MCF 10A (cell line): ENCODE measurements around the gene CEP350. TPM values are rescaled to one million over a fixed set of nuclear protein-coding genes. Genes with fewer than 3 reads are reported as not detected.
"Not testable (repeated sequence)": the region's sequence is repeated elsewhere in the genome, so short reads cannot be mapped to it uniquely, and the experiment has no call there.

Source experiments
- BruUV-seq: library from RNA; stranded (reverse); fragments of 400-500 nt; replicated peaks from 2 replicates; lab custom pipeline; 2021; lab: Mats Ljungman, UMichigan
- CTCF ChIA-PET: fragments of 300-600 bp; sonication (Branson Sonifier 250); formaldehyde crosslinking; extraction: SDS; loops from one replicate; lab custom pipeline; 2021; ENCODE audit warnings: antibody characterized with exemption, inconsistent platforms; lab: Yijun Ruan, JAX
- POLR2A ChIA-PET: fragments of 300-600, 350-650 bp; sonication (Branson Sonifier 250); formaldehyde crosslinking; extraction: SDS; loops from one replicate; lab custom pipeline; 2020; ENCODE audit warnings: antibody characterized with exemption, inconsistent platforms; lab: Yijun Ruan, JAX
- DNase-seq: peaks from one replicate; pipeline ENCODE4 v3.0.0-alpha.2; 2018; ENCODE audit not compliant: unreplicated experiment
- H3K27ac Mint-ChIP-seq: one replicate; pipeline ENCODE4 v1.8.0; 2022; ENCODE audit warnings: mild to moderate bottlenecking, low read depth, mixed read lengths; ENCODE audit not compliant: unreplicated experiment
- H3K27me3 Mint-ChIP-seq: one replicate; pipeline ENCODE4 v1.8.0; 2022; ENCODE audit warnings: mixed read lengths; ENCODE audit not compliant: insufficient read depth, unreplicated experiment
- H3K36me3 Mint-ChIP-seq: one replicate; pipeline ENCODE4 v1.8.0; 2022; ENCODE audit warnings: mild to moderate bottlenecking, moderate library complexity, mixed read lengths; ENCODE audit not compliant: insufficient read depth, unreplicated experiment
- H3K4me1 Mint-ChIP-seq: one replicate; pipeline ENCODE4 v1.8.0; 2022; ENCODE audit warnings: mixed read lengths; ENCODE audit not compliant: insufficient read depth, unreplicated experiment
- H3K4me3 Mint-ChIP-seq: one replicate; pipeline ENCODE4 v1.8.0; 2022; ENCODE audit warnings: mild to moderate bottlenecking, moderate library complexity, mixed read lengths; ENCODE audit not compliant: unreplicated experiment
- H3K9me3 Mint-ChIP-seq: one replicate; pipeline ENCODE4 v1.8.0; 2022; ENCODE audit warnings: mixed read lengths; ENCODE audit not compliant: unreplicated experiment
- intact Hi-C: fragments of 100-400 bp; cut with micrococcal nuclease; formaldehyde crosslinking; loops from 2 replicates; pipeline ENCODE4 v1.14.1; 2022
- total RNA-seq: library from RNA; stranded (reverse); gene quantifications from 2 replicates; pipeline ENCODE4 v1.2.3, GENCODE V29; 2022
- TF ChIP-seq, protein P1 (sequence below): fragments of 200-600 bp; IDR thresholded peaks from one replicate; pipeline ENCODE4 v1.8.0; 2022; ENCODE audit warnings: antibody characterized with exemption, mild to moderate bottlenecking; ENCODE audit not compliant: unreplicated experiment

CEP350 gene
- total RNA-seq, 1 experiment from 2014 or later = 56.4 TPM

DNA sequence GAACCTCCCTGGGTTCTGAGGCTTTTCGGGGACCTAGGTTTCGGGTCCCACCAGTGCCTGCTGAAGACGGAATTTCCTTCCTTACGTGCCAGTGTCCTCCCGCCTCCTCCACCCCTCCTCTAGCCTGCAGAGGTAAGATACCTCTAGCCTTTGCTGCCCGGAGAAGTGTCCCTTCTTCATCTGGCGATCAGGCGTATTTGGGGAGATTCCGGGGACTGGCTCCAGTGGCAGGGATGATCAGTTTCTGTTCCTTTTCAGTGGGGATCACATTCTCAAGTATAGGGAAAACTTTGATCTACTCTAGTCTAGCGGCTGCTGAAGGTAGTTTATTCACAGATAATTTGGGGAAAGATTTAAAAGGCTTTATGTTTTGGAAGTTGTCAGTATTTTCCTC, 674 bp downstream of the CEP350 start:
- TF ChIP-seq, protein P1, sequence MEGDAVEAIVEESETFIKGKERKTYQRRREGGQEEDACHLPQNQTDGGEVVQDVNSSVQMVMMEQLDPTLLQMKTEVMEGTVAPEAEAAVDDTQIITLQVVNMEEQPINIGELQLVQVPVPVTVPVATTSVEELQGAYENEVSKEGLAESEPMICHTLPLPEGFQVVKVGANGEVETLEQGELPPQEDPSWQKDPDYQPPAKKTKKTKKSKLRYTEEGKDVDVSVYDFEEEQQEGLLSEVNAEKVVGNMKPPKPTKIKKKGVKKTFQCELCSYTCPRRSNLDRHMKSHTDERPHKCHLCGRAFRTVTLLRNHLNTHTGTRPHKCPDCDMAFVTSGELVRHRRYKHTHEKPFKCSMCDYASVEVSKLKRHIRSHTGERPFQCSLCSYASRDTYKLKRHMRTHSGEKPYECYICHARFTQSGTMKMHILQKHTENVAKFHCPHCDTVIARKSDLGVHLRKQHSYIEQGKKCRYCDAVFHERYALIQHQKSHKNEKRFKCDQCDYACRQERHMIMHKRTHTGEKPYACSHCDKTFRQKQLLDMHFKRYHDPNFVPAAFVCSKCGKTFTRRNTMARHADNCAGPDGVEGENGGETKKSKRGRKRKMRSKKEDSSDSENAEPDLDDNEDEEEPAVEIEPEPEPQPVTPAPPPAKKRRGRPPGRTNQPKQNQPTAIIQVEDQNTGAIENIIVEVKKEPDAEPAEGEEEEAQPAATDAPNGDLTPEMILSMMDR = no peak
- CTCF ChIA-PET = interaction anchor here (2.7 kb wide), 1 partner anchor 28 kb away, joined by 9 read pairs; no protein-coding TSS in a partner anchor
- peak overlapping the region; percentile 87 for H3K27ac Mint-ChIP-seq
- POLR2A ChIA-PET = interaction anchor here (0.7 to 5.9 kb wide), 23 partner anchors 10 to 896 kb away, joined by 3 to 108 read pairs (median 11); partner anchors contain the start of genes QSOX1, TOR1AIP1 and TOR1AIP2
- intact Hi-C loops = loop anchor here (2.0 to 5.0 kb wide), 3 partner anchors 74 to 212 kb away; partner anchors contain the start of gene QSOX1
- peaks cover 6% of the 10 kb centered on the region for H3K36me3 Mint-ChIP-seq
- peaks cover 14% of the 10 kb centered on the region for H3K4me1 Mint-ChIP-seq
- no peaks in the 10 kb centered on the region for H3K9me3 Mint-ChIP-seq
- DNase-seq = no peak
- H3K4me3 Mint-ChIP-seq = peak overlapping the region; percentile 84
- no peaks in the 10 kb centered on the region for H3K27me3 Mint-ChIP-seq
- no TSS peak for BruUV-seq

DNA sequence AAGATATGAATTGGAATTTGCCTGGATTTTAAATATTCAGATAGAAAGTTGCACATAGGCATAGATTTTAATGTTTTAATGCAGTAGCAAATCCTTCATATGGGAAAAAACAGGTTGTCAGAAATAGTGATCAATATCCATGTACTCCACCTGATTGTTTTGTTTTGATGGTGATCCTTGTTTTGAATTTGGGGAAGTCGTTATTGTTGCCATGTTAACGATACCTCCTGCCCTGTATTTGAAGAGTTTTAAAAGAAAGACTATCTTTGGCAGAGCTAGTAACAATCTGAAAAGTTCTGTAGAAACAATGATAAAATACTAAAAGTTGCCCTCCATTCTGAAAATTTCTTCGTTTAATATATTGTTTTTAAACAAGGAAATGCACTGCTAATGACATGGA, 1.1 kb downstream of the CEP350 start:
- Mint-ChIP-seq H3K9me3 (no peaks in the 10 kb centered on the region), H3K27ac (peak overlapping the region; percentile 87), H3K4me3 (peak overlapping the region; percentile 84), H3K4me1 (peaks cover 14% of the 10 kb centered on the region), H3K36me3 (peaks cover 6% of the 10 kb centered on the region), H3K27me3 (no peaks in the 10 kb centered on the region)
- intact Hi-C loops = loop anchor here (2.0 to 5.0 kb wide), 3 partner anchors 73 to 212 kb away; partner anchors contain the start of gene QSOX1
- ChIA-PET CTCF (interaction anchor here (0.6 kb wide), 2 partner anchors 41 to 274 kb away, joined by 3 read pairs; no protein-coding TSS in a partner anchor), POLR2A (interaction anchor here (0.7 to 5.9 kb wide), 19 partner anchors 9 to 897 kb away, joined by 3 to 108 read pairs (median 15); partner anchors contain the start of genes QSOX1, TOR1AIP1 and TOR1AIP2)
- TF ChIP-seq, protein P1 = no peak
- no peak for DNase-seq
- TSS peak; percentile 44 for BruUV-seq

DNA sequence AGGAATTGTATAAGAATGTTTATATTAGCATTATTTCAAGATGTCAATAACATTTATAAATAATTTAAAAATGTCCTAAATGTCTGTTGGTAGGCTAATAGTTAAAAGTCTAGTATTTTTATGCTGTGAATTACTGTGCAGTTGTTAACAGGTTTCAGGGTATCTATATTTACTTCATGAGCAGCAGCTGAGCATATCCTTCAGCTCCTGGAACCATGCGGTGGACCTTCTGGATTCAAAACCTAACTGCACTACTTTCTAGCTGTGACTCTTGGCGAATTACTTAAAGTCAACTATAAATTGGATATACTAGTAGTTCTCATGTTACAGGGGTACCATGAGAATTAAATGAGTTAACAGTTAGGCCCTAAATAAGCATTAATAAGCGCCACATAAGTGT, 3.7 kb downstream of the CEP350 start:
- Mint-ChIP-seq H3K27me3 (no peaks in the 10 kb centered on the region), H3K27ac (no peak overlapping the region), H3K4me1 (peaks cover 14% of the 10 kb centered on the region), H3K9me3 (no peaks in the 10 kb centered on the region), H3K4me3 (no peak overlapping the region), H3K36me3 (peaks cover 6% of the 10 kb centered on the region)
- TF ChIP-seq, protein P1 = no peak
- BruUV-seq = no TSS peak
- intact Hi-C loops = loop anchor here (5.0 kb wide), 1 partner anchor 209 kb away; no protein-coding TSS in a partner anchor
- DNase-seq = no peak
- ChIA-PET POLR2A (interaction anchor here (1.0 to 1.8 kb wide), 4 partner anchors 9 to 76 kb away, joined by 4 to 8 read pairs (median 5); no protein-coding TSS in a partner anchor), CTCF (no interaction called here)

DNA sequence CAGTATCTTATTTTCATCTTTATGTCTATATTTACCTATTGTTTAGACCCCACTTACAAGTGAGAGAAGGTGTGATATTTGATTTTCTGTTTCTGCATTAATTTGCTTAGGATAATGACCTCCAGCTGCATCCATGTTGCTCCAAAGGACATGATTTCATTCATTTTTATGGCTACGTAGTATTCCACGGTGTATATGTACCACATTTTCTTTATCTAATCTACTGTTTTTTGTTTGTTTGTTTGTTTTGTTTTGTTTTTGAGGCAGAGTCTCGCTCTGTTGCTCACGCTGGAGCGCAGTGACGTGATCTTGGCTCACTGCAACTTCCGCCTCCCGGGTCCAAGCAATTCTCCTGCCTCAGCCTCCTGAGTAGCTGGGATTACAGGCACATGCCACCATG, 7.6 kb downstream of the CEP350 start:
- H3K4me3 Mint-ChIP-seq, intact Hi-C loops, H3K27ac Mint-ChIP-seq, DNase-seq, BruUV-seq, H3K9me3 Mint-ChIP-seq, H3K27me3 Mint-ChIP-seq: not testable (repeated sequence)
- peaks cover 12% of the 10 kb centered on the region for H3K36me3 Mint-ChIP-seq
- peaks cover 16% of the 10 kb centered on the region for H3K4me1 Mint-ChIP-seq
- ChIA-PET CTCF (interaction anchor here (1.2 kb wide), 1 partner anchor 15 kb away, joined by 4 read pairs; no protein-coding TSS in a partner anchor), POLR2A (interaction anchor here (0.9 kb wide), 1 partner anchor 31 kb away, joined by 3 read pairs; no protein-coding TSS in a partner anchor)
